ENCODE results near the gene DBNL.

GRCh38 chr7:44076101-44076895 is 31.8 kb downstream of the DBNL start:
- no peak for TF ChIP-seq CTCF (IDR thresholded peaks at IDR 0.05)
- TF ChIP-seq POLR2A (IDR thresholded peaks at IDR 0.05) = no peak
- no peak for TF ChIP-seq POLR2AphosphoS5 (IDR thresholded peaks at IDR 0.05)
